ENCODE data around the gene TMBIM1. TPM values are rescaled to one million over a fixed set of nuclear protein-coding genes. Genes with fewer than 3 reads are reported as not detected.
A peak's percentile ranks its signal among the peaks of the same experiment; 100 is the strongest.

TMBIM1 gene
- total RNA-seq, 1 donor = 185 TPM

GRCh38 chr2:218290316-218291261 is 1.7 kb downstream of the TMBIM1 start:
- peak overlapping the region; percentile 93 for H3K4me3 ChIP-seq (ENCODE audit: low read depth, low read length)
- TF ChIP-seq CTCF (IDR thresholded peaks at IDR 0.05; ENCODE audit: insufficient read depth, low read length) = no peak
- DNase-seq (ENCODE audit: low read depth) = no peak

GRCh38 chr2:218289639-218290315 is 2.5 kb downstream of the TMBIM1 start:
- peak; percentile 76 for DNase-seq (ENCODE audit: low read depth)
- peak overlapping the region; percentile 93 for H3K4me3 ChIP-seq (ENCODE audit: low read depth, low read length)

GRCh38 chr2:218286570-218287459 is 5.5 kb downstream of the TMBIM1 start:
- DNase-seq (ENCODE audit: low read depth) = peak; percentile 99
- H3K4me3 ChIP-seq (ENCODE audit: low read depth, low read length) = peak overlapping the region; percentile 74
- TF ChIP-seq CTCF (IDR thresholded peaks at IDR 0.05; ENCODE audit: insufficient read depth, low read length) = no peak

More at GRCh38 chr2:218289639-218290315, 2.5 kb downstream of the TMBIM1 start:
- TF ChIP-seq CTCF (IDR thresholded peaks at IDR 0.05; ENCODE audit: insufficient read depth, low read length) = no peak

- peak; percentile 90 for DNase-seq (ENCODE audit: low read depth)
- peak overlapping the region; percentile 74 for H3K4me3 ChIP-seq (ENCODE audit: low read depth, low read length)
- TF ChIP-seq CTCF (IDR thresholded peaks at IDR 0.05; ENCODE audit: insufficient read depth, low read length) = no peak
These were observed 6.7 kb downstream of the TMBIM1 start for GRCh38 chr2:218285604-218286003.

GRCh38 chr2:218284106-218284811 is 8.0 kb downstream of the TMBIM1 start:
- H3K4me3 ChIP-seq (ENCODE audit: low read depth, low read length) = peak overlapping the region; percentile 45
- DNase-seq (ENCODE audit: low read depth) = peak; percentile 77
- no peak for TF ChIP-seq CTCF (IDR thresholded peaks at IDR 0.05; ENCODE audit: insufficient read depth, low read length)

Measured in fibroblast of the aortic adventitia (primary cell).